ENCODE data around the gene PADI3. TPM values are rescaled to one million over a fixed set of nuclear protein-coding genes. Genes with fewer than 3 reads are reported as not detected.

The PADI3 gene
- total and polyA plus RNA-seq, 11 donors, result not detected

GRCh38 chr1:17282836-17283235, 33.9 kb downstream of the PADI3 start:
- intact Hi-C loops (cut with DNase I), result no loop called here
- Histone ChIP-seq H3K27me3 (peaks cover 0 to 45% (median 0%) of the 10 kb centered on the region in 9 donors), H3K4me1 (peaks cover 0 to 22% (median 0%) of the 10 kb centered on the region in 12 donors), H3K27ac (no peak overlapping the region), H3K4me3 (no peak overlapping the region), H3K9me3 (no peaks in the 10 kb centered on the region), H3K36me3 (no peaks in the 10 kb centered on the region)
- 82 to 89% (median 87%) methylated on average over 3 to 5 of the region's 5 CpGs for WGBS, 4 donors
- ATAC-seq (no peak), DNase-seq (no peak)
- TF ChIP-seq POLR2A (IDR thresholded peaks at IDR 0.05), result no peak
- TF ChIP-seq CTCF (IDR thresholded peaks at IDR 0.05), result no peak

- Histone ChIP-seq H3K4me1 (peaks cover 0 to 17% (median 0%) of the 10 kb centered on the region in 12 donors), H3K36me3 (no peaks in the 10 kb centered on the region), H3K9me3 (no peaks in the 10 kb centered on the region), H3K4me3 (no peak overlapping the region), H3K27me3 (peaks cover 0 to 52% (median 10%) of the 10 kb centered on the region in 9 donors), H3K27ac (no peak overlapping the region)
- 79 to 96% (median 83%) methylated on average over 2 to 5 of the region's 5 CpGs for WGBS, 4 donors
- TF ChIP-seq POLR2A (IDR thresholded peaks at IDR 0.05), result no peak
- TF ChIP-seq CTCF (IDR thresholded peaks at IDR 0.05), result no peak
- intact Hi-C loops (cut with DNase I), result no loop called here
- DNase-seq (no peak), ATAC-seq (no peak)
These were observed 37.7 kb downstream of the PADI3 start for GRCh38 chr1:17286646-17287045.

GRCh38 chr1:17287130-17287776, 38.4 kb downstream of the PADI3 start:
- no peak for DNase-seq
- Histone ChIP-seq H3K27ac (no peak overlapping the region), H3K9me3 (no peaks in the 10 kb centered on the region), H3K27me3 (peaks cover 0 to 58% (median 10%) of the 10 kb centered on the region in 9 donors), H3K36me3 (no peaks in the 10 kb centered on the region), H3K4me3 (no peak overlapping the region), H3K4me1 (peaks cover 0 to 11% (median 0%) of the 10 kb centered on the region in 12 donors)
- intact Hi-C loops (cut with DNase I), result no loop called here
- 79 to 91% (median 86%) methylated on average over 5 of the region's 5 CpGs for WGBS, 4 donors
- TF ChIP-seq POLR2A (IDR thresholded peaks at IDR 0.05), result no peak
- no peak for TF ChIP-seq CTCF (IDR thresholded peaks at IDR 0.05)
- ATAC-seq, result no peak

- no peaks in the 10 kb centered on the region for H3K9me3 ChIP-seq
- no peak for ATAC-seq
- H3K36me3 ChIP-seq, result no peaks in the 10 kb centered on the region
- DNase-seq, result no peak
- peaks cover 0 to 42% (median 10%) of the 10 kb centered on the region in 9 donors for H3K27me3 ChIP-seq
- no peak overlapping the region for H3K4me3 ChIP-seq
- H3K4me1 ChIP-seq, result peaks cover 0 to 4% (median 0%) of the 10 kb centered on the region in 12 donors
- 32 to 42% (median 34%) methylated on average over 2 of the region's 2 CpGs for WGBS, 4 donors
- H3K27ac ChIP-seq, result no peak overlapping the region
- intact Hi-C loops (cut with DNase I), result no loop called here
- no peak for TF ChIP-seq POLR2A (IDR thresholded peaks at IDR 0.05)
- no peak for TF ChIP-seq CTCF (IDR thresholded peaks at IDR 0.05)
These were observed 40.8 kb downstream of the PADI3 start for GRCh38 chr1:17289721-17290120.

All from heart left ventricle (tissue), 16 donors.